ENCODE data around the gene NDEL1. TPM values are rescaled to one million over a fixed set of nuclear protein-coding genes. Genes with fewer than 3 reads are reported as not detected.
A peak's percentile ranks its signal among the peaks of the same experiment; 100 is the strongest.

The NDEL1 gene
- total RNA-seq, 6 experiments from 2014 or later, result 22.2 to 34.9 (median 28.4) TPM

DNA sequence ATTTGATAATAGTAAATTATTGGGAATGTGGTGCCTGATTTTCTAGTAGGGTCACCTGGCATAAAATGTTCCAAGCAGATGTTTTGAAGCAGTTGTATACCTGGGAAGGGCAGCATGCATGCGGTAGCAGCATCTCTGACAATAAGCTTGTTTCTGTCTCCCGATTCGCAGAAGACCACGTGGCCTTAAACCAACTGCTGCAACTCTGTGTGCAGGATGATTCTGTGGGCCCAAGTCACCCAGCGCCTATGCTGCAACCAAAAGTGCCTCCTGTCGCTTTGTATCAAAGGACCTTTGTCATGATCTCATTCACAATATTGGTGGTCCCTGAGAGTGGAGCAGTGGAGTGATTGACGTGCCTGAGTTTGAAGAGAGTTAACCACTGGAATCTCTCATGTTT lies 8.1 kb downstream of the NDEL1 start:
- Histone ChIP-seq H3K27me3 (no peaks in the 10 kb centered on the region), H3K4me3 (no peak overlapping the region), H3K4me1 (peaks cover 0 to 33% (median 5%) of the 10 kb centered on the region in 4 donors), H3K9me3 (no peaks in the 10 kb centered on the region), H3K27ac (no peak overlapping the region), H3K36me3 (peaks cover 0 to 35% (median 9%) of the 10 kb centered on the region in 4 donors)
- DNase-seq, result no peak
- intact Hi-C loops (cut with DNase I), result no loop called here
- no peak for TF ChIP-seq POLR2A (IDR thresholded peaks at IDR 0.05)
- TF ChIP-seq, protein P1, sequence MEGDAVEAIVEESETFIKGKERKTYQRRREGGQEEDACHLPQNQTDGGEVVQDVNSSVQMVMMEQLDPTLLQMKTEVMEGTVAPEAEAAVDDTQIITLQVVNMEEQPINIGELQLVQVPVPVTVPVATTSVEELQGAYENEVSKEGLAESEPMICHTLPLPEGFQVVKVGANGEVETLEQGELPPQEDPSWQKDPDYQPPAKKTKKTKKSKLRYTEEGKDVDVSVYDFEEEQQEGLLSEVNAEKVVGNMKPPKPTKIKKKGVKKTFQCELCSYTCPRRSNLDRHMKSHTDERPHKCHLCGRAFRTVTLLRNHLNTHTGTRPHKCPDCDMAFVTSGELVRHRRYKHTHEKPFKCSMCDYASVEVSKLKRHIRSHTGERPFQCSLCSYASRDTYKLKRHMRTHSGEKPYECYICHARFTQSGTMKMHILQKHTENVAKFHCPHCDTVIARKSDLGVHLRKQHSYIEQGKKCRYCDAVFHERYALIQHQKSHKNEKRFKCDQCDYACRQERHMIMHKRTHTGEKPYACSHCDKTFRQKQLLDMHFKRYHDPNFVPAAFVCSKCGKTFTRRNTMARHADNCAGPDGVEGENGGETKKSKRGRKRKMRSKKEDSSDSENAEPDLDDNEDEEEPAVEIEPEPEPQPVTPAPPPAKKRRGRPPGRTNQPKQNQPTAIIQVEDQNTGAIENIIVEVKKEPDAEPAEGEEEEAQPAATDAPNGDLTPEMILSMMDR (IDR thresholded peaks at IDR 0.05), result no peak
- no peak for ATAC-seq
- 74% methylated on average over 4 of the region's 7 CpGs for WGBS (ENCODE audit: insufficient coverage, low coverage, low lambda C conversion rate, missing lambda C conversion rate)

DNA sequence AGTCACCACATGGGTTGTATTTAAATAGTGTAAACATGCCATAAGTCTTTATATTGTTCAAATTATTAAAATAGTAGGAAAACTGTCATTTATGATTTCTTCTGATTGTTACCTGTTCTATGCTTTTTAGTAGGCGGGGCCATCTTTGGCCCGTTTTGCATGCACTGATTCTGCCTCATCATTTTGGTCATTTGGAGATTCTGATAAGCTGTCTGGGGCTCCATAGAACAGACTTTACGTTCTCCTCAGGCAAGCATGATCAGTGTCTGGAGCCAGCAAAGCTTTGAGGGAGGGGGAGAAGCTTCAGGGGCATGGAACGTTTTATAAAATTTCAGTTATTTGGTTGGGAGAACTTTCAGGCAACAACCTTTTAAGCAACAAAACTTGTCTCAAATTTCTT lies 8.8 kb downstream of the NDEL1 start:
- no peak for DNase-seq
- intact Hi-C loops (cut with DNase I), result no loop called here
- TF ChIP-seq, protein P1 (IDR thresholded peaks at IDR 0.05), result no peak
- no peak for TF ChIP-seq POLR2A (IDR thresholded peaks at IDR 0.05)
- 71% methylated on average over 4 of the region's 4 CpGs for WGBS (ENCODE audit: insufficient coverage, low coverage, low lambda C conversion rate, missing lambda C conversion rate)
- Histone ChIP-seq H3K27ac (no peak overlapping the region), H3K27me3 (no peaks in the 10 kb centered on the region), H3K9me3 (no peaks in the 10 kb centered on the region), H3K36me3 (peaks cover 0 to 42% (median 14%) of the 10 kb centered on the region in 4 donors), H3K4me3 (no peak overlapping the region), H3K4me1 (peaks cover 0 to 37% (median 5%) of the 10 kb centered on the region in 4 donors)
- ATAC-seq, result no peak

DNA sequence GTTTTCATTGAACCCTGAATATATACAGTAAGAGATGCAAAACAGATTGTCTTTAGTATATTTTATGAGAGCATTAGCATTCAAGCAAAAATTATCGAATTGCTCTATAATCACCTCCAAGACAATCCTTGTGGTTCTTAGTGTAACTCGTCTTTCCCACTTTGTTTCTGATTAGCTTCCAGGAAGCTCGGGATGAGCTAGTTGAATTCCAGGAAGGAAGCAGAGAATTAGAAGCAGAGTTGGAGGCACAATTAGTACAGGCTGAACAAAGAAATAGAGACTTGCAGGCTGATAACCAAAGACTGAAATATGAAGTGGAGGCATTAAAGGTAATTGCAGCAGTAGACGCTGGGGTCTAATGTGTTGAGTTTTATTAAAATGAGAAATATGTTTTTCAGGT lies 9.9 kb downstream of the NDEL1 start:
- no peak overlapping the region for H3K27ac ChIP-seq
- H3K4me1 ChIP-seq, result peaks cover 0 to 42% (median 7%) of the 10 kb centered on the region in 4 donors
- 67% methylated on average over 4 of the region's 4 CpGs for WGBS (ENCODE audit: insufficient coverage, low coverage, low lambda C conversion rate, missing lambda C conversion rate)
- ATAC-seq, result peak in 2 of 4 donors; percentile 28 to 41
- DNase-seq, result no peak
- no peak overlapping the region for H3K4me3 ChIP-seq
- H3K27me3 ChIP-seq, result no peaks in the 10 kb centered on the region
- peaks cover 0 to 46% (median 16%) of the 10 kb centered on the region in 4 donors for H3K36me3 ChIP-seq
- no peaks in the 10 kb centered on the region for H3K9me3 ChIP-seq
- TF ChIP-seq, protein P1 (IDR thresholded peaks at IDR 0.05), result no peak
- intact Hi-C loops (cut with DNase I), result no loop called here

DNA sequence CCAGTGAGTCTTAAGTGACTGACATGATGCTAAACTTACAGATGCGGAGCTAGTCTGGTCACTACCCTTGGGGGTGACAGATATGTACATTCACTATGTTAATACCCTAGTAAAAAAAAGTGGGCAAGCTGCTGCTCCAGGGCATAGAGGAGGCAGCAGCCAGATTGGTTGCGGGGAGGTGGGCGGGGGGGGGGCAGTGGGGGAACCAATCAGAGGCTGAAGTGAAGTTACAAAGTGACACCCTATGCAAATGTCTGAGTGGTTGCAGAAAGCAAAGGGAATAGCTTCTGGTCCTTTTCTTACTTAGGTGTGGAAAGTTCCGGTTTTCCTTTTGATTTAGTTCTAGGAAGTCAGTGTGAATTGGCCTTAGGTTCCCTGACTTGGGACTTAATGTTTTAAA lies 12.1 kb downstream of the NDEL1 start:
- H3K36me3 ChIP-seq, result peaks cover 3 to 48% (median 16%) of the 10 kb centered on the region in 4 donors
- no peaks in the 10 kb centered on the region for H3K27me3 ChIP-seq
- TF ChIP-seq, protein P1 (IDR thresholded peaks at IDR 0.05), result no peak
- intact Hi-C loops (cut with DNase I), result no loop called here
- DNase-seq (no peak), ATAC-seq (peak in 1 of 4 donors; percentile 23)
- H3K27ac ChIP-seq, result peak overlapping the region in 1 of 3 donors; percentile 61
- H3K9me3 ChIP-seq, result no peaks in the 10 kb centered on the region
- H3K4me1 ChIP-seq, result peaks cover 0 to 40% (median 6%) of the 10 kb centered on the region in 4 donors
- 55% methylated on average over 4 of the region's 4 CpGs for WGBS (ENCODE audit: insufficient coverage, low coverage, low lambda C conversion rate, missing lambda C conversion rate)
- H3K4me3 ChIP-seq, result no peak overlapping the region

DNA sequence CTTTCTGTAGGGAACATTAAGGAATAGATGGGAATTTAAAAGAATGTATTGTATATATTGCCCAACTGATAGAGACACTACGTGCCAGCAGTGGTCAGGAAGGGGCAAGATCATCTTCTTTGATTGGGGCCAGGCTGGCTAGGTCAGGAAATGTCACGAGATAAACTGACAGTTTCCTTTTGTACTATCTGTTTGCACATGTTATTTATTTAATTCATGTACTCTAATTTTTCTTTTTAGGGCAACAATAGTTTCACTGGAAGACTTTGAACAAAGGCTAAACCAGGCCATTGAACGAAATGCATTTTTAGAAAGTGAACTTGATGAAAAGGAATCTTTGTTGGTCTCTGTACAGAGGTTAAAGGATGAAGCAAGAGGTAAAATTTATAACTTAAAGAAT lies 12.6 kb downstream of the NDEL1 start:
- TF ChIP-seq POLR2A (IDR thresholded peaks at IDR 0.05), result no peak
- TF ChIP-seq, protein P1 (IDR thresholded peaks at IDR 0.05), result no peak
- Histone ChIP-seq H3K27ac (peak overlapping the region in 1 of 3 donors; percentile 61), H3K36me3 (peaks cover 3 to 53% (median 18%) of the 10 kb centered on the region in 4 donors), H3K9me3 (no peaks in the 10 kb centered on the region), H3K4me3 (no peak overlapping the region), H3K4me1 (peaks cover 0 to 40% (median 6%) of the 10 kb centered on the region in 4 donors), H3K27me3 (no peaks in the 10 kb centered on the region)
- intact Hi-C loops (cut with DNase I), result no loop called here
- WGBS (ENCODE audit: insufficient coverage, low coverage, low lambda C conversion rate, missing lambda C conversion rate), result 10% methylated on average over 3 of the region's 3 CpGs
- ATAC-seq (peak in 2 of 4 donors; percentile 31 to 34), DNase-seq (no peak)

Data from right lobe of liver (tissue), 6 donors.